Lower leg skin (tissue), 4 donors: ENCODE results near the gene ZMAT3. TPM values are rescaled to one million over a fixed set of nuclear protein-coding genes. Genes with fewer than 3 reads are reported as not detected.
A peak's percentile ranks its signal among the peaks of the same experiment; 100 is the strongest.

ENCODE experiments used
- DNase-seq, 2 donors: peaks; one replicate each; pipeline ENCODE4 v3.0.0-alpha.2; 2019; ENCODE audit warnings: low spot score in 2 of 2
- H3K4me3 ChIP-seq: fragments of 200-600 bp; sonication (generic); 2 replicates; pipeline ENCODE4 v1.5.1; 2017; ENCODE audit warnings: mild to moderate bottlenecking, low read depth; ENCODE audit not compliant: poor library complexity, severe bottlenecking
- CTCF ChIP-seq, 3 donors: fragments of 450-650 bp; IDR thresholded peaks; one replicate each; pipeline ENCODE4 v1.5.1; 2016; ENCODE audit warnings: antibody characterized with exemption in 3 of 3, mild to moderate bottlenecking in 3 of 3, moderate library complexity in 2 of 3
- POLR2A ChIP-seq, 2 donors: fragments of 450-650 bp; IDR thresholded peaks; one replicate each; pipeline ENCODE4 v1.6.1; 2016 to 2017; ENCODE audit warnings: antibody characterized with exemption in 2 of 2, mild to moderate bottlenecking in 1 of 2, moderate library complexity in 1 of 2
- WGBS, 2 donors: methylation state at CpG; one replicate each; pipeline ENCODE4 v1.1.5; 2018; 5-methylcytosine and 5-hydroxymethylcytosine counted together
- intact Hi-C: fragments of 100-400 bp; cut with DNase I; formaldehyde crosslinking; loops from one replicate; pipeline ENCODE4 v1.15.0; 2023; ENCODE audit warnings: low total_unique reads
- total RNA-seq, 4 donors: library from RNA; depleted of rRNA; stranded (reverse); fragments of >200 nt; gene quantifications; one replicate each; pipeline ENCODE4 v1.1.0, GENCODE V29; 2016

Gene ZMAT3
- total RNA-seq, 4 donors from 2014 or later = 6.3 to 11.2 (median 10.2) TPM

- no peak for DNase-seq
- intact Hi-C loops = no loop called here
- TF ChIP-seq POLR2A (IDR thresholded peaks at IDR 0.05) (no peak), CTCF (IDR thresholded peaks at IDR 0.05) (no peak)
- WGBS, 2 donors = 70 to 78% methylated on average over 2 to 3 of the region's 3 CpGs
- H3K4me3 ChIP-seq = no peak overlapping the region
Observed at GRCh38 chr3:179000659-179001058, 71.0 kb downstream of the ZMAT3 start.

- DNase-seq = no peak
- intact Hi-C loops = no loop called here
- no peak overlapping the region for H3K4me3 ChIP-seq
- TF ChIP-seq CTCF (IDR thresholded peaks at IDR 0.05) = no peak
- no peak for TF ChIP-seq POLR2A (IDR thresholded peaks at IDR 0.05)
Observed at GRCh38 chr3:179000144-179000543, 71.5 kb downstream of the ZMAT3 start.

- no peak for TF ChIP-seq CTCF (IDR thresholded peaks at IDR 0.05)
- no peak for TF ChIP-seq POLR2A (IDR thresholded peaks at IDR 0.05)
- intact Hi-C loops = no loop called here
- no peak for DNase-seq
- no peak overlapping the region for H3K4me3 ChIP-seq
- 63 to 73% methylated on average over 2 of the region's 2 CpGs for WGBS, 2 donors
Observed at GRCh38 chr3:178996399-178996798, 75.2 kb downstream of the ZMAT3 start.

GRCh38 chr3:178990293-178990692, 81.3 kb downstream of the ZMAT3 start:
- intact Hi-C loops = no loop called here
- H3K4me3 ChIP-seq = peak overlapping the region; percentile 8
- DNase-seq = no peak
- TF ChIP-seq POLR2A (IDR thresholded peaks at IDR 0.05) (no peak), CTCF (IDR thresholded peaks at IDR 0.05) (no peak)
- 97% methylated on average over 3 of the region's 3 CpGs for WGBS, 2 donors

GRCh38 chr3:178989821-178990220, 81.8 kb downstream of the ZMAT3 start:
- no peak for TF ChIP-seq CTCF (IDR thresholded peaks at IDR 0.05)
- TF ChIP-seq POLR2A (IDR thresholded peaks at IDR 0.05) = no peak
- intact Hi-C loops = no loop called here
- DNase-seq = no peak
- 14 to 56% methylated on average over 1 of the region's 1 CpG for WGBS, 2 donors
- peak overlapping the region; percentile 8 for H3K4me3 ChIP-seq

- TF ChIP-seq POLR2A (IDR thresholded peaks at IDR 0.05) = no peak
- no peak for TF ChIP-seq CTCF (IDR thresholded peaks at IDR 0.05)
- intact Hi-C loops = no loop called here
- no peak for DNase-seq
- no peak overlapping the region for H3K4me3 ChIP-seq
- WGBS, 2 donors = 94 to 100% methylated on average over 1 of the region's 1 CpG
Observed at GRCh38 chr3:178987745-178988144, 83.9 kb downstream of the ZMAT3 start.
